Uterus (tissue), 4 donors: ENCODE data around the gene PLA2G15. TPM values are rescaled to one million over a fixed set of nuclear protein-coding genes. Genes with fewer than 3 reads are reported as not detected.

Experiments
- DNase-seq, 2 donors: peaks; one replicate each; pipeline ENCODE4 v3.0.0-alpha.2; 2019 to 2020
- H3K27ac ChIP-seq, 2 donors: fragments of 200-600 bp; sonication (generic); 1 replicate in 1 of 2; 2 replicates in 1 of 2; pipeline ENCODE4 v1.5.1; 2016 to 2018
- H3K27me3 ChIP-seq, 2 donors: fragments of 200-600 bp; sonication (generic); one replicate each; pipeline ENCODE4 v1.5.1; 2018 to 2019; ENCODE audit warnings: control low read depth in 1 of 2
- H3K36me3 ChIP-seq, 2 donors: fragments of 200-600 bp; sonication (generic); one replicate each; pipeline ENCODE4 v1.5.1; 2019; ENCODE audit warnings: control low read depth in 1 of 2
- H3K4me1 ChIP-seq, 2 donors: fragments of 200-600 bp; sonication (generic); one replicate each; pipeline ENCODE4 v1.5.1; 2018 to 2019; ENCODE audit warnings: control low read depth in 1 of 2
- H3K4me3 ChIP-seq, 2 donors: fragments of 200-600 bp; sonication (generic); 1 replicate in 1 of 2; 2 replicates in 1 of 2; pipeline ENCODE4 v1.5.1; 2018 to 2019; ENCODE audit warnings: mild to moderate bottlenecking in 1 of 2
- H3K9me3 ChIP-seq, 2 donors: fragments of 200-600 bp; sonication (generic); one replicate each; pipeline ENCODE4 v1.5.1; 2019; ENCODE audit warnings: control low read depth in 1 of 2
- POLR2A ChIP-seq, 2 donors: fragments of 450-650 bp; IDR thresholded peaks; one replicate each; pipeline ENCODE4 v1.6.1; 2016; ENCODE audit warnings: antibody characterized with exemption in 2 of 2, mild to moderate bottlenecking in 1 of 2, moderate library complexity in 1 of 2
- intact Hi-C: fragments of 100-400 bp; cut with DNase I; formaldehyde crosslinking; loops from one replicate; pipeline ENCODE4 v1.15.1; 2023; ENCODE audit warnings: low total_unique reads
- total RNA-seq, 4 donors: library from RNA; depleted of rRNA in 3 of 4; stranded (reverse); fragments of >200 nt in 3 of 4; gene quantifications; one replicate each; pipeline versions ENCODE4 v1.1.0 to v1.2.4, GENCODE V29; 2014 to 2023
- TF ChIP-seq, protein P1 (sequence below), 4 experiments: fragments of 200-600 bp in 2 of 4; fragments of 450-650 bp in 2 of 4; sonication (generic) in 2 of 4; IDR thresholded peaks; one replicate each; pipeline ENCODE4 v1.5.1; 2016 to 2019; ENCODE audit warnings: antibody characterized with exemption in 4 of 4, mild to moderate bottlenecking in 2 of 4, moderate library complexity in 1 of 4
- donor health status: DM: yes; HTN: yes; CAD: no.

Gene PLA2G15
- total RNA-seq, 4 donors from 2014 or later = 0.51 to 22.3 (median 7.9) TPM

DNA sequence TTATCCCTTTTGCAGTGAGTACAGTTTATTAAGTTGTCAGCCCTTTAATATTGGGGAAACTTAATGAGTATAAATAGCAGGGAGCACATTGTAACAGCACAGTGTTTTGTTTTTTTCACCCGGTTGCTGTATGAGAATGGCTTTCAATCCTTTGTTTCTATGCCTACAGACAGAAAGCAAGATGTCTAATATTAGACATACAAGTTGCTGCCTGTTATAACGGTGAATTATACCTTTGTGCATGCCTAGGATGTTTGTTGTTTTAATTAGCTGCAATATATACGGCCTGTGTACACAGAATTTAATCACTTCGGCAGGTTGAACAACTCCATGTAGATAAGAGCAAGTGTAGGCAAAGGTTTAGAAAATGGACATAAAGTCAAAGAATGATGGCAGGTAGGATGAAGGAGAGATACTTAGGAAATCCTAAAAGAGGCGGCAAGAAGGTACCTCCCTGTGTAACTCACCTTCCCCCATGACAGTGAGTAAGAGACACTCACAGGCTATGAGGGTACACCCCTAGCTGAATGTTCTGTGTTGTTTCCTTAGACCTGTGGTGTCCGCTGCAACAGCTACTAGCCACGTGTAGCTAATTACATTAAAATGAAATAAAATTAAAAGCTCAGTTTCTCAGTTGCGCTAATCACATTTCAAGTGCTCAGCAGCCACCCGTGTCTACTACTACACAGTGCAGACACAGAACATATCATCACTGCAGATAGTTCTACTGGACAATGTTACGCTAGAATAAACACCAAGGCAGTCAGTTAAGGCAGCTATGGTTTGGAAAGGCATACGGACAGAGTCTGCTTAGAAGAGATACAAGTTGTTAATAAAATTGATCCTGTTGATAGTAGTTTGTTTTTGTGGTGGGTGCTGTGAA lies 54.6 kb downstream of the PLA2G15 start:
- H3K9me3 ChIP-seq = no peaks in the 10 kb centered on the region
- no peak overlapping the region for H3K4me3 ChIP-seq
- no peak overlapping the region for H3K27ac ChIP-seq
- H3K4me1 ChIP-seq = no peaks in the 10 kb centered on the region
- intact Hi-C loops = no loop called here
- H3K27me3 ChIP-seq = no peaks in the 10 kb centered on the region
- no peaks in the 10 kb centered on the region for H3K36me3 ChIP-seq
- TF ChIP-seq, protein P1, sequence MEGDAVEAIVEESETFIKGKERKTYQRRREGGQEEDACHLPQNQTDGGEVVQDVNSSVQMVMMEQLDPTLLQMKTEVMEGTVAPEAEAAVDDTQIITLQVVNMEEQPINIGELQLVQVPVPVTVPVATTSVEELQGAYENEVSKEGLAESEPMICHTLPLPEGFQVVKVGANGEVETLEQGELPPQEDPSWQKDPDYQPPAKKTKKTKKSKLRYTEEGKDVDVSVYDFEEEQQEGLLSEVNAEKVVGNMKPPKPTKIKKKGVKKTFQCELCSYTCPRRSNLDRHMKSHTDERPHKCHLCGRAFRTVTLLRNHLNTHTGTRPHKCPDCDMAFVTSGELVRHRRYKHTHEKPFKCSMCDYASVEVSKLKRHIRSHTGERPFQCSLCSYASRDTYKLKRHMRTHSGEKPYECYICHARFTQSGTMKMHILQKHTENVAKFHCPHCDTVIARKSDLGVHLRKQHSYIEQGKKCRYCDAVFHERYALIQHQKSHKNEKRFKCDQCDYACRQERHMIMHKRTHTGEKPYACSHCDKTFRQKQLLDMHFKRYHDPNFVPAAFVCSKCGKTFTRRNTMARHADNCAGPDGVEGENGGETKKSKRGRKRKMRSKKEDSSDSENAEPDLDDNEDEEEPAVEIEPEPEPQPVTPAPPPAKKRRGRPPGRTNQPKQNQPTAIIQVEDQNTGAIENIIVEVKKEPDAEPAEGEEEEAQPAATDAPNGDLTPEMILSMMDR (IDR thresholded peaks at IDR 0.05) = no peak
- no peak for TF ChIP-seq POLR2A (IDR thresholded peaks at IDR 0.05)
- no peak for DNase-seq

DNA sequence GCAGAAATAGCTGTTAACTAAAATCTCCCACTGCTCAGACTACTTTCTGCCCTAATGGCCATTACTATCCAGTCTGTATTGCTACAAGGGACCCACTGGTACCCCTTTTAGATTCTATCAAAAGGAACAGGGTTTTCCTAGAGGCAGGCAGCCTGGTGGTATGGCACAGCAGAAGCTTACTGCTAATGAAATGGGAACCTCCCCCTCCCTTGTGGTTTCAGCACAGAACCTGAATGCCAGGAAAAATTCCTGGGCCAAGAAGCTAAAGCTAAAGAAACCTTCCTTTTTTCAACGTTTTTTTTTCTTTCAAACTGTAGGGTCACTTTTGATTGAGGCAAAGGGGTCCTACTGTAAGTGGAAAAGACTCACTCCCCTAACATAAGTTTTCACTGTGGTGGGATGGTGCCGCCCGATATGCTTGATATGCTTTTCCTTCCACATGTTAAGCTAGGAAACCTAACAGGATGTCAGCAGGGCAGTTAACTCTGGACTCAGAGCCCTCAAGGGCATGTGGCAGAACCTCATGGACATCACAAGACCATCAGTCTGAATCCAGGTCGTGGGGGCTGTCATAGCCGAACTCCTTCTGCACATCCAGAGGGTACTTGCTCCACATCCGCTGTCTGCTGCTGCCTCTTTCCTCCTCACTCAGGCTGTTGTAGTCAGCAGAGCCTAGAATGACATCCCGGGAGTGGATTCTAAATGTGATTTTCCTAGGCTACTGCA lies 55.7 kb downstream of the PLA2G15 start:
- TF ChIP-seq POLR2A (IDR thresholded peaks at IDR 0.05) = no peak
- TF ChIP-seq, protein P1 (IDR thresholded peaks at IDR 0.05) = no peak
- Histone ChIP-seq H3K27me3 (no peaks in the 10 kb centered on the region), H3K9me3 (no peaks in the 10 kb centered on the region), H3K4me3 (no peak overlapping the region), H3K27ac (no peak overlapping the region), H3K4me1 (no peaks in the 10 kb centered on the region), H3K36me3 (no peaks in the 10 kb centered on the region)
- intact Hi-C loops = no loop called here
- DNase-seq = no peak

DNA sequence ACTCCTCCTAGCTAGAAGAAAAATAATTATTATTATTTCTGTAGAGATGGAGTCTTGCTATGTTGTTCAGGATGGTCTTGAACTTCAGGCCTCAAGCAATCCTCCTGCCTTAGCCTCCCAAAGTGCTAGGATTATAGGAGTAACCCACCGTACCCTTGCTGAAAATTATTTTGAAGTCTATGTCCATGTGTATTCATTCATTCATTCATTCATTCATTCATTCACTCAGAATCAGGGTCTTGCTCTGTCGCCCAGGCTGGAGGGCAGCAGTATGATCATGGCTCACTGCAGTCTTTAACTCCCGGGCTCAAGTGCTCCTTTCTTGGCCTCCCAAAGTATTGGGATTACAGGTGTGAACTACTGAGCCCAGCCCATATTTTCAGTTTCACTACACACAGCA lies 61.5 kb downstream of the PLA2G15 start:
- TF ChIP-seq POLR2A (IDR thresholded peaks at IDR 0.05) = no peak
- TF ChIP-seq, protein P1 (IDR thresholded peaks at IDR 0.05) = no peak
- Histone ChIP-seq H3K4me3 (no peak overlapping the region), H3K36me3 (no peaks in the 10 kb centered on the region), H3K27ac (no peak overlapping the region), H3K27me3 (no peaks in the 10 kb centered on the region), H3K9me3 (no peaks in the 10 kb centered on the region), H3K4me1 (peaks cover 6 to 13% of the 10 kb centered on the region in 2 donors)
- no peak for DNase-seq
- intact Hi-C loops = no loop called here

DNA sequence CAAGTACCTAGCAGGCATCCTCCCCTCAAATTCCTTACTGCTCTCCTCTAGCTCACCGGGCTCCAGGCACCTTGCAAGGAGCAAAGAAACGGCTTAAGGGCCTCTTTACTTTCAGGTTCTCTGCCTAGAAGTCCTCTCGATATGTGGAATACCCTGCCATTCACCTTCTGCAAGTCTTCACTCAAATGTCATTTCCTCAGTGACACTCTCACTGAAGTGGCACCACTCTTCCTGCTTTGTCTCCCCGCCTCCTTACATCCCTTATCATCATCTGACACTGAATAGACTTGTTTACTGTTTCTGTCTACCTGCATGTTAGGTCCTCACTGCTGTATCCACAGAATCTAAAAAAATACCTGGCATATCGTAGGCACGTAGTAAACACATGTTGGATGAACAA lies 64.6 kb downstream of the PLA2G15 start:
- no peak for DNase-seq
- peak overlapping the region in 1 of 2 donors; percentile 77 for H3K27ac ChIP-seq
- H3K36me3 ChIP-seq = no peaks in the 10 kb centered on the region
- H3K4me3 ChIP-seq = peak overlapping the region; percentile 67 to 88
- intact Hi-C loops = loop anchor here (5.0 kb wide), 1 partner anchor 47 kb away; the partner anchor contains the start of gene SLC7A6
- no peak for TF ChIP-seq POLR2A (IDR thresholded peaks at IDR 0.05)
- TF ChIP-seq, protein P1 (IDR thresholded peaks at IDR 0.05) = no peak
- H3K4me1 ChIP-seq = peaks cover 6 to 13% of the 10 kb centered on the region in 2 donors
- no peaks in the 10 kb centered on the region for H3K9me3 ChIP-seq
- no peaks in the 10 kb centered on the region for H3K27me3 ChIP-seq

DNA sequence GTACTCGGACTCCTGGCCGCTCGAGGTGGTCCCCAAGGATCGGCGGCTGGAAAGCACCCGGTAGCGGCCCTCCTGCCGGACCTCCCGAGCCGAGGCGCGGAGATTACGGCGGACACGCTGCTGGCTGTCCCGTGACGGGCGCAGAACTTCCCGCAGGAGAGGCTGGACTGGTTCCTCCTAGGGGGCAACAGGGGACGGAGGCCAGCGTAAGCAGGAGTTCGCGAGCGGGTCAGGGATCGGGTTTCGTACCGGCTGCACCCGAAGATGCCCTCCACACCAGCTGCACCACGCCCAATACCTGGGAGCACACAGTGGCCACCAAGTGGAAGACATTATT lies 65.2 kb downstream of the PLA2G15 start:
- Histone ChIP-seq H3K4me1 (peaks cover 6 to 13% of the 10 kb centered on the region in 2 donors), H3K27me3 (no peaks in the 10 kb centered on the region), H3K4me3 (peak overlapping the region; percentile 67 to 88), H3K36me3 (no peaks in the 10 kb centered on the region), H3K27ac (peak overlapping the region; percentile 74 to 77), H3K9me3 (no peaks in the 10 kb centered on the region)
- intact Hi-C loops = loop anchor here (5.0 kb wide), 1 partner anchor 48 kb away; the partner anchor contains the start of gene SLC7A6
- no peak for TF ChIP-seq POLR2A (IDR thresholded peaks at IDR 0.05)
- TF ChIP-seq, protein P1 (IDR thresholded peaks at IDR 0.05) = no peak
- peak in 1 of 2 donors; percentile 24 for DNase-seq
